ENCODE measurements around the gene CDSN. TPM values are rescaled to one million over a fixed set of nuclear protein-coding genes. Genes with fewer than 3 reads are reported as not detected.

The CDSN gene
- total RNA-seq, 1 donor from 2014 or later: not detected

Other genes with a start within 250 kb of the CDSN start
- gene DDR1, start 235.9 kb downstream of the CDSN start, total RNA-seq: 11.3 and 13.7 TPM in 2 replicates
- gene GTF2H4, start 212.2 kb downstream of the CDSN start, total RNA-seq: 56.8 and 58.3 TPM in 2 replicates
- 67.0 and 75.0 TPM in 2 replicates for gene VARS2, start 206.2 kb downstream of the CDSN start, total RNA-seq
- not detected in 2 replicates for gene SFTA2, start 188.3 kb downstream of the CDSN start, total RNA-seq
- gene MUCL3, start 179.5 kb downstream of the CDSN start, total RNA-seq: not detected in 2 replicates
- gene MUC21, start 136.7 kb downstream of the CDSN start, total RNA-seq: not detected in 2 replicates
- gene MUC22, start 110.0 kb downstream of the CDSN start, total RNA-seq: not detected in 2 replicates
- not detected in 2 replicates for gene C6orf15, start 7.9 kb downstream of the CDSN start, total RNA-seq
- not detected in 2 replicates for gene PSORS1C1, start 5.6 kb downstream of the CDSN start, total RNA-seq
- gene PSORS1C2, start 18.6 kb upstream of the CDSN start, total RNA-seq: not detected in 2 replicates
- gene CCHCR1, start 37.4 kb upstream of the CDSN start, total RNA-seq: 50.5 and 53.1 TPM in 2 replicates
- 81.5 and 82.0 TPM in 2 replicates for gene TCF19, start 38.1 kb upstream of the CDSN start, total RNA-seq
- gene POU5F1, start 50.2 kb upstream of the CDSN start, total RNA-seq: not detected in 2 replicates
- 895 and 906 TPM in 2 replicates for gene HLA-C, start 151.6 kb upstream of the CDSN start, total RNA-seq
- 3,580 and 3,693 TPM in 2 replicates for gene HLA-B, start 236.7 kb upstream of the CDSN start, total RNA-seq

Measured in activated T-helper 2 cell treated with anti-CD3 and anti-CD28 coated beads, Interferon-gamma antibody, Interleukin-2, Interleukin-4, amounts not matched to agents 10 μg/mL and 5 μg/mL and 100 μg/mL, durations not matched to agents 14 hours and 24 hours and 36 hours (primary cell).